B cell (primary cell): ENCODE results near the gene ZC3HAV1L. TPM values are rescaled to one million over a fixed set of nuclear protein-coding genes. Genes with fewer than 3 reads are reported as not detected.

Experiments used
- ATAC-seq: fragments of 200-7000 bp; cut with Tn5 transposase; one replicate; pipeline ENCODE4 v1.10.0; 2021; ENCODE audit warnings: low read depth, mild to moderate bottlenecking, moderate number of reproducible peaks, moderate library complexity
- CTCF ChIA-PET: fragments of 350-600 bp; sonication (Branson Sonifier 250); formaldehyde crosslinking; loops from one replicate; lab custom pipeline; 2021; ENCODE audit warnings: antibody characterized with exemption, inconsistent platforms; lab: Charles Lee
- POLR2A ChIA-PET: fragments of 350-600 bp; sonication (Branson Sonifier 250); formaldehyde crosslinking; loops from one replicate; lab custom pipeline; 2021; ENCODE audit warnings: antibody characterized with exemption; lab: Charles Lee
- DNase-seq: peaks from one replicate; pipeline ENCODE4 v3.0.0; 2013
- H2AFZ ChIP-seq: 2 replicates; pipeline ENCODE4 v1.6.1; 2012; ENCODE audit warnings: mild to moderate bottlenecking, low read depth, low read length; ENCODE audit not compliant: insufficient read depth, poor library complexity, severe bottlenecking
- H3K27ac ChIP-seq, 2 donors: 1 replicate in 1 of 2; 2 replicates in 1 of 2; pipeline ENCODE4 v1.5.1; 2012 to 2013; ENCODE audit warnings: low read length in 2 of 2, mild to moderate bottlenecking in 2 of 2, moderate library complexity in 1 of 2
- H3K27me3 ChIP-seq, 4 experiments: fragments of 200-600 bp in 1 of 4; sonication (generic) in 1 of 4; replicated peaks in 1 of 4; 1 replicate in 2 of 4; 2 replicates in 2 of 4; pipeline versions ENCODE4 v1.6.1 to v1.7.0; 2013 to 2016; ENCODE audit warnings: low read length in 3 of 4, mild to moderate bottlenecking in 2 of 4, mixed read lengths in 1 of 4, moderate library complexity in 1 of 4; ENCODE audit not compliant: insufficient read depth in 4 of 4, control insufficient read depth in 3 of 4; ENCODE audit errors: control extremely low read depth in 1 of 4
- H3K36me3 ChIP-seq, 2 experiments: replicated peaks in 1 of 2; 1 replicate in 1 of 2; 2 replicates in 1 of 2; pipeline versions ENCODE4 v1.6.1 to v1.7.1; 2013; ENCODE audit warnings: low read length in 1 of 2; ENCODE audit not compliant: insufficient read depth in 2 of 2, control insufficient read depth in 1 of 2; ENCODE audit errors: control extremely low read depth in 1 of 2, extremely low read depth in 1 of 2
- H3K4me1 ChIP-seq, 2 donors: fragments of 200-600 bp in 1 of 2; sonication (generic) in 1 of 2; 1 replicate in 1 of 2; 2 replicates in 1 of 2; pipeline versions ENCODE4 v1.5.1 to v1.6.1; 2013 to 2017; ENCODE audit warnings: low read length in 2 of 2; ENCODE audit not compliant: control insufficient read depth in 2 of 2, insufficient read depth in 2 of 2
- H3K4me2 ChIP-seq: replicated peaks from 2 replicates; pipeline ENCODE3; 2012; ENCODE audit warnings: mild to moderate bottlenecking, low read depth, low read length; ENCODE audit not compliant: poor library complexity, severe bottlenecking
- H3K4me3 ChIP-seq, 5 experiments: fragments of 200-600 bp in 1 of 5; sonication (generic) in 1 of 5; 1 replicate in 3 of 5; 2 replicates in 2 of 5; pipeline versions ENCODE4 v1.5.1 to v1.7.0; 2011 to 2016; ENCODE audit warnings: low read length in 4 of 5, mild to moderate bottlenecking in 4 of 5, low read depth in 2 of 5, control low read depth in 1 of 5, moderate library complexity in 1 of 5; ENCODE audit not compliant: insufficient read depth in 1 of 5; ENCODE audit errors: control extremely low read depth in 1 of 5, extremely low read depth in 1 of 5
- H3K79me2 ChIP-seq: fragments of 200-600 bp; sonication (generic); one replicate; pipeline ENCODE4 v1.6.0; 2016; ENCODE audit warnings: low read length; ENCODE audit not compliant: control insufficient read depth, insufficient read depth
- H3K9ac ChIP-seq: fragments of 200-600 bp; sonication (generic); 2 replicates; pipeline ENCODE4 v1.6.1; 2017; ENCODE audit warnings: mild to moderate bottlenecking, low read length, moderate library complexity
- H3K9me3 ChIP-seq, 3 donors: one replicate each; pipeline versions ENCODE4 v1.6.1 to v1.7.1; 2013; ENCODE audit warnings: low read length in 2 of 3; ENCODE audit not compliant: control insufficient read depth in 2 of 3, insufficient read depth in 1 of 3; ENCODE audit errors: control extremely low read depth in 1 of 3
- H4K20me1 ChIP-seq: 2 replicates; pipeline ENCODE4 v1.6.0; 2012; ENCODE audit warnings: mild to moderate bottlenecking, low read length; ENCODE audit not compliant: insufficient read depth, control insufficient read depth, poor library complexity, severe bottlenecking
- H3K27ac Mint-ChIP-seq: one replicate; pipeline ENCODE4 v1.8.0; 2021; ENCODE audit warnings: mixed read lengths
- H3K27me3 Mint-ChIP-seq: one replicate; pipeline ENCODE4 v1.8.0; 2021; ENCODE audit warnings: mixed read lengths
- H3K4me1 Mint-ChIP-seq: one replicate; pipeline ENCODE4 v1.8.0; 2021; ENCODE audit warnings: mixed read lengths
- H3K4me3 Mint-ChIP-seq: one replicate; pipeline ENCODE4 v1.8.0; 2021; ENCODE audit warnings: mixed read lengths
- H3K9me3 Mint-ChIP-seq: one replicate; pipeline ENCODE4 v1.8.0; 2022; ENCODE audit warnings: mixed read lengths; ENCODE audit not compliant: insufficient read depth
- CTCF ChIP-seq: fragments of 200-600 bp; IDR thresholded peaks from one replicate; pipeline ENCODE4 v1.8.0; 2022; ENCODE audit warnings: antibody characterized with exemption, mild to moderate bottlenecking
- EZH2 ChIP-seq: IDR thresholded peaks from 2 replicates; pipeline ENCODE4 v1.6.1; 2012; ENCODE audit warnings: borderline replicate concordance, low read depth, mild to moderate bottlenecking, moderate library complexity, low read length; ENCODE audit not compliant: insufficient read depth, poor library complexity, severe bottlenecking
- WGBS: methylation state at CpG from one replicate; pipeline ENCODE4 v1.1.5; 2013; ENCODE audit warnings: missing lambda C conversion rate; ENCODE audit not compliant: insufficient coverage; 5-methylcytosine and 5-hydroxymethylcytosine counted together
- intact Hi-C: fragments of 100-400 bp; cut with micrococcal nuclease; formaldehyde crosslinking; loops from one replicate; pipeline ENCODE4 v1.10.0; 2022
- polyA plus RNA-seq: library from polyadenylated mRNA; depleted of rRNA; stranded (reverse); fragments of >200 nt; gene quantifications from 2 replicates; pipeline ENCODE4 v1.2.3, GENCODE V29; 2012
- total RNA-seq, 2 donors: library from RNA; stranded (reverse); fragments of 120-200 nt in 1 of 2; gene quantifications; 1 replicate in 1 of 2; 2 replicates in 1 of 2; pipeline versions ENCODE4 v1.2.3 to v1.2.4, GENCODE V29; 2013 to 2022

The ZC3HAV1L gene
- total and polyA plus RNA-seq, 2 donors (not counting 1 experiment from before 2014, with no cell fraction given): 0.82 to 1.8 TPM

- Histone ChIP-seq H2AFZ (no peak overlapping the region), H3K27ac (no peak overlapping the region), H3K9ac (no peak overlapping the region), H3K36me3 (no peaks in the 10 kb centered on the region), H3K79me2 (no peaks in the 10 kb centered on the region), H3K27me3 (peaks cover 0 to 4% (median 0%) of the 10 kb centered on the region in 4 experiments), H3K4me1 (no peaks in the 10 kb centered on the region), H3K9me3 (peaks cover 0 to 3% (median 2%) of the 10 kb centered on the region in 3 donors), H4K20me1 (no peaks in the 10 kb centered on the region), H3K4me2 (no peak overlapping the region), H3K4me3 (no peak overlapping the region)
- H3K27ac Mint-ChIP-seq: no peak overlapping the region
- DNase-seq: no peak
- H3K4me3 Mint-ChIP-seq: no peak overlapping the region
- no peaks in the 10 kb centered on the region for H3K9me3 Mint-ChIP-seq
- intact Hi-C loops: no loop called here
- ATAC-seq: no peak
- H3K4me1 Mint-ChIP-seq: no peaks in the 10 kb centered on the region
- no peak for TF ChIP-seq EZH2
- no peak for TF ChIP-seq CTCF
- ChIA-PET CTCF (no interaction called here), POLR2A (no interaction called here)
- H3K27me3 Mint-ChIP-seq: peaks cover 15% of the 10 kb centered on the region
- 92% methylated on average over 2 of the region's 3 CpGs for WGBS
These were observed 36.4 kb downstream of the ZC3HAV1L start for GRCh38 chr7:138999414-138999813.

GRCh38 chr7:138992052-138992531 lies 43.8 kb downstream of the ZC3HAV1L start:
- no peak overlapping the region for H3K27ac Mint-ChIP-seq
- WGBS: 90% methylated on average over 7 of the region's 8 CpGs
- intact Hi-C loops: no loop called here
- Histone ChIP-seq H4K20me1 (no peaks in the 10 kb centered on the region), H3K9ac (no peak overlapping the region), H2AFZ (no peak overlapping the region), H3K4me2 (no peak overlapping the region), H3K27me3 (peaks cover 0 to 7% (median 1%) of the 10 kb centered on the region in 4 experiments), H3K36me3 (no peaks in the 10 kb centered on the region), H3K4me3 (no peak overlapping the region), H3K9me3 (peaks cover 0 to 6% (median 0%) of the 10 kb centered on the region in 3 donors), H3K79me2 (no peaks in the 10 kb centered on the region), H3K27ac (no peak overlapping the region), H3K4me1 (no peaks in the 10 kb centered on the region)
- H3K27me3 Mint-ChIP-seq: peaks cover 35% of the 10 kb centered on the region
- no peak for DNase-seq
- no peak for ATAC-seq
- no peaks in the 10 kb centered on the region for H3K4me1 Mint-ChIP-seq
- ChIA-PET CTCF (interaction anchor here (0.5 kb wide), 1 partner anchor 475 kb away, joined by 3 read pairs; no protein-coding TSS in a partner anchor), POLR2A (no interaction called here)
- no peak for TF ChIP-seq CTCF
- no peak for TF ChIP-seq EZH2
- peaks cover 2% of the 10 kb centered on the region for H3K9me3 Mint-ChIP-seq
- H3K4me3 Mint-ChIP-seq: no peak overlapping the region
